Retinal pigment epithelial cell (primary cell): ENCODE measurements around the gene DNAJC22.

Experiments used
- DNase-seq: peaks from one replicate; pipeline ENCODE4 v3.0.0-alpha.2; 2010; ENCODE audit warnings: low read depth
- H3K4me3 ChIP-seq: 2 replicates; pipeline ENCODE4 v1.5.1; 2011; ENCODE audit warnings: mild to moderate bottlenecking, low read length, control low read depth, moderate library complexity
- CTCF ChIP-seq: conservative IDR thresholded peaks from 2 replicates; pipeline ENCODE4 v1.5.1; 2011; ENCODE audit warnings: low read depth, low read length, control low read depth, inconsistent platforms

The DNAJC22 gene

GRCh38 chr12:49364989-49365388, 18.3 kb downstream of the DNAJC22 start:
- TF ChIP-seq CTCF: no peak
- DNase-seq: no peak
- no peak overlapping the region for H3K4me3 ChIP-seq

- no peak for TF ChIP-seq CTCF
- DNase-seq: no peak
- no peak overlapping the region for H3K4me3 ChIP-seq
Measured at GRCh38 chr12:49365542-49365941, 18.9 kb downstream of the DNAJC22 start.

GRCh38 chr12:49366096-49366651, 19.5 kb downstream of the DNAJC22 start:
- peak overlapping the region; percentile 90 for H3K4me3 ChIP-seq
- no peak for TF ChIP-seq CTCF
- no peak for DNase-seq

- peak overlapping the region; percentile 90 for H3K4me3 ChIP-seq
- peak; percentile 74 for DNase-seq
- TF ChIP-seq CTCF: peak; percentile 23
Measured at GRCh38 chr12:49366652-49367380, 20.1 kb downstream of the DNAJC22 start.

- peak within 1 kb of the TSS; percentile 90 for H3K4me3 ChIP-seq
- no peak for DNase-seq
- TF ChIP-seq CTCF: no peak
Measured at GRCh38 chr12:49367381-49368239, 20.9 kb downstream of the DNAJC22 start, which contains the start of gene SPATS2. Gene SPATS2 (plus strand): TSS chr12:49367462. CDS start chr12:49461013, 93,551 bp downstream.

GRCh38 chr12:49368240-49368600, 21.5 kb downstream of the DNAJC22 start:
- TF ChIP-seq CTCF: no peak
- DNase-seq: no peak
- peak overlapping the region; percentile 90 for H3K4me3 ChIP-seq
